GM19099 (cell line): Measurements from ENCODE around the gene LCE6A.

Experiments used
- POLR2A ChIP-seq: IDR thresholded peaks from 3 replicates; pipeline ENCODE4 v1.6.1; 2011; ENCODE audit warnings: low read depth; ENCODE audit not compliant: insufficient read length; ENCODE audit errors: extremely low read depth

LCE6A gene, protein sequence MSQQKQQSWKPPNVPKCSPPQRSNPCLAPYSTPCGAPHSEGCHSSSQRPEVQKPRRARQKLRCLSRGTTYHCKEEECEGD

DNA sequence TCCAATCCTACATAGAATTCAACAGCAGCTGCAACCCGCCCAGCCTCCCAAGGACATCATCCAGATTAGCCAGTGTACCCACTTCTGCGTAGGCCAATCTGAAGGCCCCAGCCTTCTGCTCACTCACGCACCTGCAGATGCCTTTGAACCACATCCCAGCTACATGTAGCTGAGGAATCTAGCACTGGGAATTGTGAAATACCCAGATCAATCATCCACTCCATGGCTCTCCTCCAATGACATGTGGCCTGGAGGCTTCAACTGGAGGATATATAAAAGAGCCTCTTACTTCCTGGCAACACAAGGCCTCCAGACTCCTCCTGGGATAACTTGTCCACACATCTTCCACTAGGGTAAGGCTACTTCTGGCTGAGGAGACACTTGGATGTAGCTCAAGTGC is at the start of gene LCE6A:
Gene LCE6A, plus strand, starts transcription at position 301 of the 400 bp plus-strand sequence. CDS start 665 bp downstream, outside the sequence.
- no peak for TF ChIP-seq POLR2A

DNA sequence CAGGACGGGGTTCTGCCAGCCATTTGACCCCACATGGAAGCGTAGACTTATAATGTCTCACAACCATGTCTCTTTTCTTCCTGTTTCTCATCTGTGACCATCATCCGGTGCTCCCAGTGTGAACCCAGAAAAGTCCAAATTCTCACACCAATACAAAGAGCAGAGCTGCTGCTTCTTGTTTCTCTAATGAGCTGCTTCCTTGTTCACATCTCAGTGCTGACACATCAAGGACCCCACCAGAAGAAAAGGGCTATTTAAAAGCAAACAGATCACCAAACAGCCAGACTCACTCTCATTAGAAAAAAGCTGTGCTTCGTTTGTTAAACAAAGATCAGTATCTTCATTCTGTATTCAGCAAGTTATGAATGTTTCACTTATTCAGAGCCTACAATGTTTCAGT is 47.0 kb upstream of the LCE6A start:
- no peak for TF ChIP-seq POLR2A

DNA sequence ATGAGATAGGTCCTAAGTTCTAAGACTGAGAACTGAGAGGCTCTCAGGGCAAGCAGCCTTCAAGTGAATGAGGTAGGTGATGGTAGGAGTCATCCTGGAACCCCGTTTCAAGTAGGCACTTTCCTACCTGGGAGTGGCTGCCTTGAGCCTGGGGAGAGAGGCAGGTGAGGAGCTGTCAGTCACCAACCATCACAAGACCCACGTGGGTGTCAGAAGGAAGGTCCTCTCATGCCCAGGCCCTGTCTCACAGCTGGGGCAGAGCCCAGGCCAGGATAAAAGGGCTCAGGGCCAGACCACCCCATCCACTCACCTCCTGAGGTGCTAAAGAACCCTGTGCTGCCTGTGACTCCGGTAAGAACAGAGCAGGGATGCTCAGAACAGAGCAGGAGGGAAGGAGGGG is 46.2 kb upstream of the LCE6A start, which contains the start of gene LCE1D:
Gene LCE1D, plus strand, starts transcription at position 301 of the 400 bp plus-strand sequence. CDS start 1,074 bp downstream, outside the sequence.
- TF ChIP-seq POLR2A, result no peak

DNA sequence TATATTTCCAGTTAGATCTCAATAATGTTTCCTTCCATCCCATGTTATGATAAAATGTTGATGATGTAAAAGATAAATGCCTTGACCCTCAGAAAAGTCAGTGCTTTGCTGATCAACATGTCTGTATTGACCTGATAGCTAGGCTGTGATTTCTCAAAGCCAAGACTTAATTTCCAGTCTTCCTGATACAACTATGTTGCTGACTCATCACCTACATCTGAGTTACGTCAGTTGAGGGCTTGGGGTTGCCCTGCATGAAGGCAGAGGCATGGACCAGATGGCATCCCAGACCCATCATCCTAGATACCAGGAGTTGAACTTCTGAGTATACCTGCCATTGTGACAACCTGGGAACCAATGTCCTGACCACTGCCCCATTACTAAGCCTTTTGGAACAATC is 41.3 kb upstream of the LCE6A start:
- no peak for TF ChIP-seq POLR2A

DNA sequence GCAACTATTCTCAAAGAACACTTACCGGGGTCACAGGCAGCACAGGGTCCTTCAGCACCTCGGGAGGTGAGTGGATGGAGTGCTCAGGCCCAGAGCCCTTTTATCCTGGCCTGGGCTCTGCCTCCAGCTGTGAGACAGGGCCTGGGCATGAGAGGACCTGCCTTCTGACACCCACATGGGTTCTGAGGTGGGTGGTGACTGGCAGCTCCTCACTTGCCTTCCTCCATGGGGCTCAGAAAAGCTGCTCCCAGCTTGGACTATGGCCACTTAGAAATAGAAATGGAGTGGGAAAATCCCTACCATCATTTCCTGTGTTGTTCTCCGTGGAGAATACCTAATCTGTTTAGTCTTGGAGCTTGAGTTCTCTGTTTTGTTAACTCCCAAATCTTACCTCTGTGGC is 36.1 kb upstream of the LCE6A start, which contains the start of gene LCE1C:
Gene LCE1C, minus strand, starts transcription at position 76 of the 400 bp plus-strand sequence. CDS start 1,173 bp downstream, outside the sequence.
- TF ChIP-seq POLR2A, result no peak

DNA sequence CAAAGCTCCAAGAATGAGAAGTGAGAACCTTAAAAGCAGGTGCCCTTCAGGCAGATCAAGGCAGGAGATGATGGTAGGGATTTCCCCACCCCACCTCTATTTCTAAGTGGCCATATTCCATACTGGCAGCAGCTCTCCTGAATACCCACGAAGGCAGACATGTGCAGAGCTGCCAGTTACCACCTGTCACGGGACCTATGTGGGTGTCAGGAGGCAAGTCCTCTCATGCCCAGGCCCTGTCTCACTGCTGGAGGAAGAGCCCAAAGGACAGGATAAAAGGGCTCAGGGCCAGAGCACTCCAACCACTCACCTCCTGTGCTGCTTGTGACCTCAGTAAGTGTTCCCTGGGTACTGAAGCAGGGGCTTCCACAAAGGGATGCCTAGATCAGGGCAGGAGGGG is 31.6 kb upstream of the LCE6A start:
- TF ChIP-seq POLR2A, result no peak

DNA sequence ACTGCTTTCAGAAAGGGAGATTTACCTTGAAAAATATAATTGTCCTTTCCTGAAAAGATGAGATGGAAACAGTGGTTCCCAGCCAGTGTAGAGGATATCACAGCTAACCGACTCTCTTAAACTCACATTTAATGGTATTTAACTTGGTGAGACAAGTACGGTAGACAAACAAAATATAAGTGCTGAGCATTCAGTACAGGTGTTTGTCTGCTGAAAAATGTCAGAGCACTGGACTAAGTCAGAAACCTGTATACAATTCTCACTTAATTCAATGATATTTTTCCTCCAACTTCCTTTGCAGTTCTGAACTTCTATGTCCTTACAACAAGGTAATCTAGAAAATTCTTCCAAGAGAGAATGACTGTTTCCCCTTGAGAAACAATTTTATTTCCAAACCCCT is 31.0 kb upstream of the LCE6A start, which contains the start of gene LCE1B:
Gene LCE1B, plus strand, starts transcription at position 301 of the 400 bp plus-strand sequence. CDS start 476 bp downstream, outside the sequence.
- TF ChIP-seq POLR2A, result no peak

DNA sequence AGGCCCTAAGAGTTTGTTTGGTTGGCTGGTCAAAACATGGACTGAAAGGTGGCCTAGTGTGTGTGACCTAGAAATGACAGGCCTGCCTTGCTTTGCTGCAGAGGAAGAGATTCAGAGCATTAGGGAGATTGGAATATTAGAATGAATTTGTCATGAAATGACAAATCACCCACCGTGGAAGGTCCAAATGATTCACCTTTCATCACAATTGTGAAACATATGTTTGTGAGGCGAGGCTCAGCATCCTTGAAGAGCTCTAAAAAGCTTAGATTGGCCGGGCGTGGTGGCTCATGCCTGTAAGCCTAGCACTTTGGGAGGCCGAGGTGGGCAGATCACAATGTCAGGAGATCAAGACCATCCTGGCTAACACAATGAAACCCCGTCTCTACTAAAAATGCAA is 25.3 kb upstream of the LCE6A start:
- TF ChIP-seq POLR2A, result no peak

DNA sequence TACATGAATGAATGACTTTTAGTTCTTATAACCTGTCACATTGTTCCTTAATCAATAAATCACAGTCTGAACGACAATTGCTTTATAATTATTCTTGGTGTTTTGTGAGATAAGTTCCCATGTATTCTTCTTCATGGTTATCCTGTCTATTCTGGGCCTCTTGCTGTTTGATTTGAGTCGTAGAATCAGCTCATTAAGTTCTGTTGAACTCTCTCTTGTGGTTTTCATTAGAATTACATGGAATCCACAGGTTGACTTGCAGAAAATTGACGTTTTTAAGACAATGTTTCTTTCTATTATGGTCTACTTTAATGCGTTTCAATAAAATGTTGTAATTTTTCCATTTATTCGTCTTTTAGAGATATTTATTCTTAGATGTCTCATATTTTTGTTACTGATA is 19.4 kb upstream of the LCE6A start:
- no peak for TF ChIP-seq POLR2A

DNA sequence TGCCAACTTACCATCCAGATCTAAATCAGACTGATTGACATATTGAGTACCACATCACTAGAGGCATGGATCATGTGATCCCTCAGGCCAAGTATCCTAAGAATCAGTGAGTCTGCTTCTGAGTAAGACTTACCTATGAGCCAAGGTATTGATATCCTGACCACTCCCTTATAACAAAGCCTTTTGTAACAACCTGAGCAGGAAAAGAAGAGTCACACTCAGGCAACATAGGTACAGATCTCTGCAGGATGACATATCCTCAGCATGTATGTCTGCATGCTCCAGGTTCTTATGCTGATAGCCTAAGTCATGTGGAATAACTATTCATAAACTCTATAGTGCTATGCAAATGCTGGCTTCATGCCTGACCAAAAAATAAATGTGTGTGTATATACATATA is 17.7 kb upstream of the LCE6A start:
- TF ChIP-seq POLR2A, result no peak

DNA sequence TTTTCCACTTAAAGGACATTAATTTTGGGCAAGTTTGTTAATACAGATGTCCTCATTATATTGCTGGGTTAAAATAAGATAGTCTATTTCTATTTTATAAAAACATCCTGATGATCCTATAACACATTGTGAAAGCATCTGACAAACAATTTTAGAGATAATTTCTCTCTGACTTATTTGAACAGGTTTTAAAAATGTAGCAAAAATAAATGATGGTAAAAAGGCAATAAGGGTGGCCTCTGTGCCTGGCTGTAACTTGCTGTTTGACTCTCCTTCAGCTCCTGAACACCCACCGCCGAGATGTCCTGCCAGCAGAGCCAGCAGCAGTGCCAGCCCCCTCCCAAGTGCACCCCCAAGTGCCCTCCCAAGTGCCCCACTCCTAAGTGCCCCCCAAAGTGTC is 15.5 kb upstream of the LCE6A start, which contains the start of gene LCE1A:
Gene LCE1A, plus strand, starts transcription at position 301 of the 400 bp plus-strand sequence. Its CDS starts 0 bp downstream, at position 301.
- TF ChIP-seq POLR2A, result no peak

DNA sequence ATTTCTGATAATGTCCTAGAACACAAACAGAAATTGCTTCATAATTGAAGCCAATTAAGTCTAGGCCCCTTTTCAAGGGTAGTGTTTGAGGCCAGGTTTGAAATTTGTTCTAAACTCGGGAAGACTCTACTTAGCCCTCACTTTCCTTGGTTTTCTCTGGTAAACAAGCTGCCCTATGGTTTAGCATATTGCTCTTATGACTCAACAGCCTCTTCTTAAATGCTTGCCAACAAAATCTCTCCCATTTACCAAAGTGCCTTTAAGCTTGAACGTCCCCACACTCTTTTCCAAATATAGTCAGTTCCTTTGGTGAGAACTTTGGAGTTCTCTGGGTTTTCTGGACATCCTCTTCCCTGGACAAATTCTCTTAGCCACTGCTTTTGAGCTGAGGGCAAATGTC is 5.8 kb upstream of the LCE6A start:
- TF ChIP-seq POLR2A, result no peak

DNA sequence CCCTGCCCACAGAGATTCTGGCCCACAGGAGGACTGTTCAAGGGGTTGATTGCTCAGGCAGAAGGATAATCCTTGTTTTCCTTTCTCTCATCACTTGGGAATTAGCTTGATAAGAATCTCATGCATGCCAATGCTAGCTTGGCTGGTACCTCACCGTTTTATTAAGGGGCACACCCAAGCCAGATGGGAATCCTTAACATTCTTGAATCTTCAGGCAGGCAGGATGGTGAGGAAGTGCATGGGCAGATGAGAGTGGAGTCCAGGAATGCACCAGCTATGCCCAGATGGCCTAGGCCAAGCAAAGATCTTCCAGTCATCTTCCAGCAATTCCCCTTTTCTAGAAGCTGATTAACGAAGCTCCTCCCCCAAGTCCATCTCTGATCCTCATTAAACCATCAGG is 13.0 kb downstream of the LCE6A start:
- TF ChIP-seq POLR2A, result no peak

DNA sequence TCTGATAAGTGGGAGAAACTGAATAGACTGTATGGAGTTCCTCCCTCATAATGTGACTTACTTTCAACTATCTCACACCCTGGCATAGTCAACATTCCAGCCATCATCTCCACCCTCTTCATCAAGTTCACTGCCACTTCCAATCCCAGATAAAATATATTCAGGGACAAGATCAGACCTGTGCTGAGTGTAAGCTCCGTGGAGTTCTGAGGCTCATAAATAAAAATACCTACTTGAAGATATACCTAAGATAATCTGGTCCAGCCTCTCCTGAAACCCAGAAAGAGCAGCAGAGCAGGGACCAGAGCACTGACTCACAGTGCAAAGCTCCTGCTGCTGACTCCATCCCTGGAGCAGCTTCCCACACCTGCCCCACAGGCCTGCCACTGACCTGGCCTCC is 15.4 kb downstream of the LCE6A start:
- TF ChIP-seq POLR2A, result no peak

DNA sequence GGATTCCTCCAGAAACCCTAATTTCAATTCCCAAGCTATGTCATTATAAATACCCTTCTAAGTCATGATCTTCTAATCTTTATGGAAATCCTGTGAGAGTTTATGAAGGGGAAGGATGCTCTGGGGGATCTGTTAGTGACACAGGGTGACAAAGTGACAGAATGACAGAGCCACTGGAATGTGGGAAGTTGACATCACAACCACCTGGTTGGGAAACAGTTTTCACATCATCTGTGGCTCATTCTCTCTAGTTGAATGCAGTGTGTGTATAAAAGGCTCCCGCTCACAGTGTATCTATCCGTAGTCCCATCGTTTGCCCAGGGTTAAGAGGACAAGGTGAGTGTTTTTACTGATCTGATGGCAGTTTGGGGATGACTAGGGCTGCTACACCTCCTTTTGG is 17.0 kb downstream of the LCE6A start, which contains the start of gene LCE7A:
Gene LCE7A, plus strand, starts transcription at position 301 of the 400 bp plus-strand sequence. CDS start 702 bp downstream, outside the sequence.
- TF ChIP-seq POLR2A, result no peak

DNA sequence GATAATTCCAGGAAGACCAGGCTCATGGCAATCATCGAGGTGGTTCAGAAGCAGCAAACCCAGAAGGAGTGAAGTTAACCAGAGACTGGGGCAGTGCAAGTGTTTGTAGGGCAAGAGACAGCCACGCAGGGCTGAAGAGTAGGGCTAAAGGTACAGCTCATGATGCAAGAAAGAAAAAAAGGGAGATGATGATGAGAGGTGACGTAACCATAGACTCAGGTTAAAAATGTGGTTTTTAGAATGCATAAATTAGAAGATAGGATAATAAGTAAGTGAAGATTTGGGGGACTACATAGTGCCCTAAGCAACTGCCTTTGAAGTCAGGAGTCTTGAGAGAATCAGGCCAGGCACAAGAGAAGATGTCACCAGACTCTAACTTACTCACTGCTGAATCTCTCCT is 17.5 kb downstream of the LCE6A start:
- TF ChIP-seq POLR2A, result no peak

DNA sequence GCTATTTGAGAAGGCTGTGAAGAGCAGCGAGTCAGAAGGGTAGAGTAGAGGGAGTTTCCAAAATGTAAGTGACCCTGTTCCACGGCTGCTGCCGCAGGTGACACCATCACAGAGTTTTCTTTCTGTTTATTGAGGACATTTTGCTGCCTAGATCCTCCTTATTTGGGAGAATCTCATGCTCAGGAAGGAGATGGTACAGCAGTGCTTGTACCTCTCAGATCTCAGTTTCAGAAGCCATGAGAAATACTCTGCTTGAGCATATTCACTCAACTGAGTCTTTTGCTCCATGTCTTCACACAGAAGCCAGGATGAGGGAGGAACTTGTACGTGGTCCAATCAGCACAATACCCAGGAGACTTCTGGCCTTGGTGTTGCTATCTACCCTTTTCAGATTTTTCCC is 18.7 kb downstream of the LCE6A start:
- TF ChIP-seq POLR2A, result no peak

DNA sequence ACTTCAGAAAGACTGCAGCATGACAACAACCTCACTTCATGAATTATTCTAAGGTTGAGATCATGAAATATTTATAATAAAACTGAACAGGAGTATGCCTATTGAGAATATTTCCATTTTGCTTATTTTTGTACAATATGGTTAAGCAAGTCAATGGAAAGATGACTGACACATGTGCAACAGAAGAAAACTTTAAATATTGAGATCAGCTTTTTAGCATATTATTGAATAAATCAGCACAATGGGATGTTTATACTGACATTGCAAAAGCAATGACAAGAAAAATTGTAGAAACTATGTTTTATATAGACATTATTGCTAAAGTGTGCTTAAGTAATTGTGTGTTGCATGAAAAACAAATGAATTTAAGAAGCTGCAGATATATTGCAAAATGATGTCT is 21.8 kb downstream of the LCE6A start:
- no peak for TF ChIP-seq POLR2A

DNA sequence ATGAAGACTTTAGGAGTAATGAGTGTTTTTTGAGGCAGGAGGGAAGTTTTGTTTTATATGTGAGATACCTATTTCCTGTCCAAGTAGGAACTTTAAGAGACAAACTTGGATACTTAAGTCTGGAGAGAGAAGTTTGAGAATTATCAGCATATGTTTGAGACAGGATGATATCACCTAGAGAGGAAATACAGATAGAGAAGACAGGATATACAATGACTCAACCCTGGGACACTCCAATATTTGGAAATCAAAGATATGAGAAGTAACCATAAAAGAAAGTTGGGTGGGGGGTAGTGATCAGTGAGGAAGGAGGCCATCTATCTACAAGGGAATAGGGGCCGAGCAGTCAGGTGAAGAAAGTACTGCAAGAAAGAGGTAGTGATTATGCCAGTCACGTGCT is 23.7 kb downstream of the LCE6A start:
- no peak for TF ChIP-seq POLR2A
